ENCODE data around the gene CASTOR1.

DNA sequence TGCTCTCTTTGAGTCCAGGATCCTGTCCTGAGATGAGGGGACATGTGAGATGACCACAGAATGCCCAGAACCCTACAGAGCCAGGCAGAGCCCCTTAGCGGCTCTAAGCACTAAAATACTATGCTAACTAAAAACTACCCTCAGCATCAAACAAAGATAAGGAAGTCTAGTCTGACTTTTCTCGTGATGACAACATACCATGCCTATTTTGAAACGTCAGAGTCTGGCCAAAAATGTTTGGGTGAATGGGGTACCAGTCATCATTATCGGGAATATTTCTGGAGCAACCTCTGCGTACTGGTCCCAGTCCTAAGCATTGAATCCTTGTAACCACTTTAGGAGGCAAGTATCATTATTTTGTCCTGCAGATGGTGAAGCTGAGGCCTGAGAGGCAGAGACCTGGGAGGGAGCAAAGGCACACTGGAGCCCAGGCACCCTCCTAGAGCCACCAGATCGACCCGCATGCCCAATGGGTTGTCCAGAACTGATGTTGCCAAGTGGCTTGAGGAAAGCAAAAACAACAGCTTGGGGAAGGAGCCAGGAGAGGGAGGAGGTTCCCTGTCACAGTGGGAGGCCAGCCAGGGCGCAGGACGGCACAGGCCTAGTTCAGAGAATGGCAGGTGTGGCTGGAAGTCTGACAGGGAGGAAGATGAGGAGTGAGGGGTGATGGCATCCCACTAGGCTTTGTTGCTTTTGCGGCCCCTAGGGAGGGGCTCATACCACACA, 15.4 kb downstream of the CASTOR1 start:
- TF ChIP-seq CTCF (conservative IDR thresholded peaks at IDR 0.05; ENCODE audit: low read length), result no peak
- no peak for TF ChIP-seq EZH2phosphoT487 (IDR thresholded peaks at IDR 0.05; ENCODE audit: borderline replicate concordance, low read depth, low read length)

Measured in OCI-LY7 (cell line).